GM23248 (cell line): ENCODE measurements around the gene ENTR1.

Experiments used
- EZH2 ChIP-seq: fragments of 200-600 bp; sonication (generic); IDR thresholded peaks from 2 replicates; pipeline ENCODE4 v1.6.1; 2018; ENCODE audit warnings: antibody characterized with exemption, mild to moderate bottlenecking; ENCODE audit not compliant: insufficient read depth, poor library complexity, severe bottlenecking
- EZH2phosphoT487 ChIP-seq: fragments of 200-600 bp; sonication (generic); IDR thresholded peaks from 2 replicates; pipeline ENCODE4 v1.6.1; 2018; ENCODE audit warnings: antibody characterized with exemption, moderate library complexity, mild to moderate bottlenecking, low read depth; ENCODE audit not compliant: insufficient read depth

DNA sequence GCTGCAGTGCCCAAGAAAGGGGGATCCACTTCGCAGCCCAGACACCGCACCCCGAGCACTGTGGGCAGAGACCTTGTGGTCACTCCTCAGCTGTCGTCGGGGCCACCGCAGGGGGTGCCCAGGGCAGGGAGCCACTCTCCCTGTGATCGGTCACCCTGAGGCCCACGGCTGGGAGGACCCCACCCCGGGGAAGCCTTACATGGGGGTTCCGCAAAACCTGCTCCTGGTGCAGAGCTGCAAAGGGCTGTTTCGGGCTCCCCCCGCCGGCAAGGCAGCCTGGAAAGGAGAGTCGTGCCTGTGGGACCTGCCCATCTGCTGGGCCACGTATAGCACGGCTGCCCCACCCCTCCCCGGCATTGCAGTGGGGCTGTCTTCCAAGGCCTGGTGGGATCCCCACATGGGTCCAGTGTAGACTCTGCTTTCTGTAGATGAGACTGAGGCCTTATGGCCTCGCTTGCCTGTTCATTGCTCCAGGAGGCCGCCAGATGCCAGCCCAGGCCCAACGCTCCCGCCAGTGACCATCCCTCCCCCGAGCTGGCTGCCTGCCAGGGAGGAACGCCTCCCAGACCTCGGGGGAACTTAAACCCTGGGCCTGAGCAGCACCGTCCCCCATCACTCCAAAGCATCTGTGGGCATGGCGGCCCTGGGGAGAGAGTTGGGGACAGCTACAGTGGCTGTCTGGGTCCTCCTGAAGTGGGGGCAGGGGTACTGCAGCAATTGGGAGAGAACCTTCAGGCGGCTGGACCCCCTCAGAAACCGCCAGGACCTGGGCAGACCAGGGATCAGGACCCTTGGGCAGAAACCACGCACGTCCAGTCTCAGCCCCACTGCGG is 45.3 kb downstream of the ENTR1 start:
- TF ChIP-seq EZH2: no peak
- no peak for TF ChIP-seq EZH2phosphoT487
